ENCODE measurements around the gene SYT1. TPM values are rescaled to one million over a fixed set of nuclear protein-coding genes. Genes with fewer than 3 reads are reported as not detected.

Gene SYT1
- total and polyA plus RNA-seq, 2 donors (not counting 3 experiments of a cell fraction or from before 2014, with no cell fraction given) = 3.2 to 15.3 TPM

GRCh38 chr12:79247494-79247893 lies 382.9 kb downstream of the SYT1 start:
- Histone ChIP-seq H2AFZ (ENCODE audit: low read depth, low read length) (no peak overlapping the region), H3K27ac (ENCODE audit: insufficient read depth, low read depth, low read length) (no peak overlapping the region), H3K4me1 (ENCODE audit: control insufficient read depth, extremely low read depth, insufficient read depth, low read length) (peaks cover 3% of the 10 kb centered on the region), H3K4me3 (replicated peaks in 1 of 3; ENCODE audit: insufficient read depth in 1 of 3, low read depth in 1 of 3, low read length in 3 of 3) (no peak overlapping the region), H3K27me3 (ENCODE audit: control insufficient read depth in 2 of 2, insufficient read depth in 2 of 2, low read length in 2 of 2) (no peaks in the 10 kb centered on the region), H4K20me1 (replicated peaks; ENCODE audit: control insufficient read depth, extremely low read depth, insufficient read depth, low read length) (no peaks in the 10 kb centered on the region), H3K9ac (replicated peaks; ENCODE audit: extremely low read depth, insufficient read depth, low read length) (no peak overlapping the region), H3K36me3 (ENCODE audit: control insufficient read depth in 2 of 2, extremely low read depth in 1 of 2, insufficient read depth in 2 of 2, low read length in 2 of 2) (no peaks in the 10 kb centered on the region), H3K9me1 (replicated peaks; ENCODE audit: control insufficient read depth, extremely low read depth, insufficient read depth, low read length) (no peaks in the 10 kb centered on the region), H3K9me3 (replicated peaks; ENCODE audit: control insufficient read depth, insufficient read depth, low read length) (no peaks in the 10 kb centered on the region), H3K4me2 (ENCODE audit: insufficient read depth, low read length) (no peak overlapping the region), H3K79me2 (ENCODE audit: control insufficient read depth, insufficient read depth, low read length) (no peaks in the 10 kb centered on the region)
- FAIRE-seq (no peak), DNase-seq (ENCODE audit: low read depth, low spot score) (no peak)
- no TSS peak for BruUV-seq (replicated peaks)
- POLR2A ChIA-PET = no interaction called here
- intact Hi-C loops (cut with micrococcal nuclease) = no loop called here
- no peak for TF ChIP-seq MAX (IDR thresholded peaks at IDR 0.05; ENCODE audit: insufficient read depth, insufficient read length)
- no peak for TF ChIP-seq MYC (IDR thresholded peaks at IDR 0.05; ENCODE audit: low read depth, low read length)
- no peak for TF ChIP-seq EZH2 (IDR thresholded peaks at IDR 0.05; ENCODE audit: borderline replicate concordance, low read depth, low read length, severe bottlenecking)
- TF ChIP-seq JUN (IDR thresholded peaks at IDR 0.05; ENCODE audit: borderline replicate concordance, insufficient read depth, insufficient read length, low read depth) = no peak
- no peak for TF ChIP-seq GATA2 (IDR thresholded peaks at IDR 0.05; ENCODE audit: insufficient read depth, insufficient read length, low read depth, low read length)
- TF ChIP-seq POLR2A (IDR thresholded peaks at IDR 0.05; ENCODE audit: low read depth, low read length) = no peak
- TF ChIP-seq CTCF (IDR thresholded peaks at IDR 0.05; ENCODE audit: extremely low read depth in 1 of 2, insufficient read depth in 1 of 2, low read depth in 1 of 2, low read length in 2 of 2) = no peak
- dilution Hi-C loops (cut with MboI; ENCODE audit: extremely low pct_ligation_motif_present, low sequenced_read_pairs) = no loop called here
- CTCF ChIA-PET = no interaction called here

Data from endothelial cell of umbilical vein (primary cell).